T-cell (primary cell): ENCODE results near the gene ASB4. TPM values are rescaled to one million over a fixed set of nuclear protein-coding genes. Genes with fewer than 3 reads are reported as not detected.

Experiments
- ATAC-seq, 4 experiments: fragments of 200-7000 bp in 3 of 4; fragments of 150-1000 bp in 1 of 4; cut with Tn5 transposase; replicated peaks in 1 of 4; 1 replicate in 3 of 4; 2 replicates in 1 of 4; pipeline ENCODE4 v1.10.0; 2021; ENCODE audit warnings: moderate library complexity in 3 of 4, mild to moderate bottlenecking in 2 of 4, moderate number of reproducible peaks in 1 of 4
- CTCF ChIA-PET, 2 donors: fragments of 300-600 bp; sonication (Branson Sonifier 250); formaldehyde crosslinking; loops; one replicate each; lab custom pipeline; 2022; ENCODE audit warnings: antibody characterized with exemption in 2 of 2; lab: Charles Lee
- POLR2A ChIA-PET, 2 donors: fragments of 300-600 bp; sonication (Branson Sonifier 250); formaldehyde crosslinking; loops; one replicate each; lab custom pipeline; 2022; ENCODE audit warnings: antibody characterized with exemption in 2 of 2; lab: Charles Lee
- DNase-seq, 35 experiments: peaks; one replicate each; pipeline versions ENCODE4 v3.0.0 to v3.0.0-alpha.2; 2013 to 2023
- H3K27ac ChIP-seq: one replicate; pipeline ENCODE4 v1.5.1; 2013; ENCODE audit warnings: low read length
- H3K27me3 ChIP-seq, 2 experiments: replicated peaks in 1 of 2; 1 replicate in 1 of 2; 2 replicates in 1 of 2; pipeline versions ENCODE4 v1.6.1 to v1.7.0; 2013; ENCODE audit warnings: low read length in 1 of 2, mixed read lengths in 1 of 2; ENCODE audit not compliant: control insufficient read depth in 2 of 2, insufficient read depth in 2 of 2; ENCODE audit errors: extremely low read depth in 1 of 2
- H3K36me3 ChIP-seq, 2 donors: 1 replicate in 1 of 2; 2 replicates in 1 of 2; pipeline versions ENCODE4 v1.6.1 to v1.7.0; 2013; ENCODE audit warnings: low read length in 1 of 2; ENCODE audit not compliant: control insufficient read depth in 2 of 2, insufficient read depth in 1 of 2; ENCODE audit errors: extremely low read depth in 1 of 2
- H3K4me1 ChIP-seq, 2 experiments: 1 replicate in 1 of 2; 2 replicates in 1 of 2; pipeline versions ENCODE4 v1.6.1 to v1.7.0; 2013; ENCODE audit warnings: low read length in 2 of 2, mixed read lengths in 1 of 2; ENCODE audit not compliant: insufficient read depth in 2 of 2, control insufficient read depth in 1 of 2; ENCODE audit errors: extremely low read depth in 1 of 2
- H3K4me3 ChIP-seq, 2 donors: 1 replicate in 1 of 2; 2 replicates in 1 of 2; pipeline versions ENCODE4 v1.5.1 to v1.7.0; 2013; ENCODE audit warnings: mild to moderate bottlenecking in 2 of 2, low read length in 1 of 2, moderate library complexity in 1 of 2; ENCODE audit not compliant: control insufficient read depth in 1 of 2; ENCODE audit errors: extremely low read depth in 1 of 2
- H3K9me3 ChIP-seq: 2 replicates; pipeline ENCODE4 v1.7.0; 2013
- H3K27ac Mint-ChIP-seq, 2 donors: one replicate each; pipeline ENCODE4 v1.8.0; 2020 to 2021; ENCODE audit warnings: mild to moderate bottlenecking in 2 of 2, mixed read lengths in 2 of 2
- H3K27me3 Mint-ChIP-seq, 2 donors: one replicate each; pipeline ENCODE4 v1.8.0; 2021 to 2022; ENCODE audit warnings: mixed read lengths in 2 of 2
- H3K36me3 Mint-ChIP-seq: one replicate; pipeline ENCODE4 v1.8.0; 2021; ENCODE audit warnings: mixed read lengths
- H3K4me1 Mint-ChIP-seq, 3 donors: one replicate each; pipeline ENCODE4 v1.8.0; 2020 to 2022; ENCODE audit warnings: mixed read lengths in 3 of 3, mild to moderate bottlenecking in 1 of 3
- H3K4me3 Mint-ChIP-seq, 3 donors: one replicate each; pipeline ENCODE4 v1.8.0; 2020 to 2022; ENCODE audit warnings: mild to moderate bottlenecking in 3 of 3, mixed read lengths in 3 of 3, moderate library complexity in 3 of 3
- H3K9me3 Mint-ChIP-seq, 3 donors: one replicate each; pipeline ENCODE4 v1.8.0; 2020 to 2022; ENCODE audit warnings: mixed read lengths in 3 of 3
- WGBS: methylation state at CpG from one replicate; pipeline ENCODE4 v1.1.5; 2013; ENCODE audit warnings: missing lambda C conversion rate; ENCODE audit not compliant: insufficient coverage; 5-methylcytosine and 5-hydroxymethylcytosine counted together
- total RNA-seq, 35 experiments: library from RNA in 6 of 35; stranded (reverse) in 6 of 35; fragments of 120-200 nt in 1 of 35; gene quantifications; one replicate each; pipeline versions ENCODE4 v1.2.1 to v1.2.4 and lab custom pipeline; 2013 to 2026

Gene ASB4
- total RNA-seq, 5 donors from 2014 or later (not counting 1 experiment from before 2014, with no cell fraction given) = 0.09 TPM; not detected in 4

GRCh38 chr7:95545007-95545615, 59.4 kb downstream of the ASB4 start:
- POLR2A ChIA-PET = no interaction called here
- H3K4me1 Mint-ChIP-seq = no peaks in the 10 kb centered on the region
- H3K27ac Mint-ChIP-seq = no peak overlapping the region
- no peaks in the 10 kb centered on the region for H3K36me3 Mint-ChIP-seq
- DNase-seq (no peak), ATAC-seq (no peak)
- H3K27me3 ChIP-seq = no peaks in the 10 kb centered on the region
- no peaks in the 10 kb centered on the region for H3K36me3 ChIP-seq
- H3K4me1 ChIP-seq = no peaks in the 10 kb centered on the region
- no peak overlapping the region for H3K27ac ChIP-seq
- H3K9me3 Mint-ChIP-seq = no peaks in the 10 kb centered on the region
- H3K27me3 Mint-ChIP-seq = peaks cover 0 to 5% of the 10 kb centered on the region in 2 donors
- no peak overlapping the region for H3K4me3 Mint-ChIP-seq
- H3K4me3 ChIP-seq = no peak overlapping the region
- H3K9me3 ChIP-seq = no peaks in the 10 kb centered on the region
- WGBS = no CpG with 5 or more reads among the region's 3 CpGs
- CTCF ChIA-PET = no interaction called here

DNA sequence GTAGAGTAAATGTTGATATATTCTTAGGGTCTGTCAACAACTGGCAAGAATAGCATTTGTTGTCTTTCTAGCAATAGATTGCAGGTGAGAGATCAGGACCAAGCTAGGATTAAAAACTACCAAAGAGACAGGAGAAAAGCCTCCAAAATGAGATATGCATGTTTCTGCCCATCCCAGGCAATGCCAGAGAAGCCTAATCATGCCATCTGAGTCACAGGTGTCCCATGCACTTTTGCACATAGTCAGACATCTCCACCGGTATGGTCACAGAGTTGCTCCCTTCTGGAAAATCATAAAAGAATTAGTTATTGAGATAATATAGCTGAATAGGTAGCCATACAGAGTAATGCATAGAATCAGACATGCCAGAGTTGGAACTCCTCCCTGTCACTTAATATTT, 59.9 kb downstream of the ASB4 start:
- DNase-seq = no peak
- no peaks in the 10 kb centered on the region for H3K4me1 Mint-ChIP-seq
- Histone ChIP-seq H3K27ac (no peak overlapping the region), H3K27me3 (no peaks in the 10 kb centered on the region), H3K36me3 (no peaks in the 10 kb centered on the region), H3K4me1 (no peaks in the 10 kb centered on the region), H3K9me3 (no peaks in the 10 kb centered on the region), H3K4me3 (no peak overlapping the region)
- no peaks in the 10 kb centered on the region for H3K9me3 Mint-ChIP-seq
- H3K4me3 Mint-ChIP-seq = no peak overlapping the region
- H3K36me3 Mint-ChIP-seq = no peaks in the 10 kb centered on the region
- no peaks in the 10 kb centered on the region for H3K27me3 Mint-ChIP-seq
- no peak overlapping the region for H3K27ac Mint-ChIP-seq
- WGBS = no CpG with 5 or more reads among the region's 1 CpG
- ChIA-PET CTCF (no interaction called here), POLR2A (no interaction called here)
- ATAC-seq = no peak

GRCh38 chr7:95546647-95547046, 60.9 kb downstream of the ASB4 start:
- Histone ChIP-seq H3K27ac (no peak overlapping the region), H3K36me3 (no peaks in the 10 kb centered on the region), H3K9me3 (no peaks in the 10 kb centered on the region), H3K4me1 (no peaks in the 10 kb centered on the region), H3K27me3 (peaks cover 0 to 3% of the 10 kb centered on the region in 2 experiments), H3K4me3 (no peak overlapping the region)
- no peak overlapping the region for H3K27ac Mint-ChIP-seq
- ChIA-PET CTCF (no interaction called here), POLR2A (no interaction called here)
- no peak overlapping the region for H3K4me3 Mint-ChIP-seq
- H3K27me3 Mint-ChIP-seq = no peaks in the 10 kb centered on the region
- H3K9me3 Mint-ChIP-seq = no peaks in the 10 kb centered on the region
- no CpG with 5 or more reads among the region's 4 CpGs for WGBS
- no peaks in the 10 kb centered on the region for H3K36me3 Mint-ChIP-seq
- ATAC-seq = no peak
- no peak for DNase-seq
- H3K4me1 Mint-ChIP-seq = no peaks in the 10 kb centered on the region

DNA sequence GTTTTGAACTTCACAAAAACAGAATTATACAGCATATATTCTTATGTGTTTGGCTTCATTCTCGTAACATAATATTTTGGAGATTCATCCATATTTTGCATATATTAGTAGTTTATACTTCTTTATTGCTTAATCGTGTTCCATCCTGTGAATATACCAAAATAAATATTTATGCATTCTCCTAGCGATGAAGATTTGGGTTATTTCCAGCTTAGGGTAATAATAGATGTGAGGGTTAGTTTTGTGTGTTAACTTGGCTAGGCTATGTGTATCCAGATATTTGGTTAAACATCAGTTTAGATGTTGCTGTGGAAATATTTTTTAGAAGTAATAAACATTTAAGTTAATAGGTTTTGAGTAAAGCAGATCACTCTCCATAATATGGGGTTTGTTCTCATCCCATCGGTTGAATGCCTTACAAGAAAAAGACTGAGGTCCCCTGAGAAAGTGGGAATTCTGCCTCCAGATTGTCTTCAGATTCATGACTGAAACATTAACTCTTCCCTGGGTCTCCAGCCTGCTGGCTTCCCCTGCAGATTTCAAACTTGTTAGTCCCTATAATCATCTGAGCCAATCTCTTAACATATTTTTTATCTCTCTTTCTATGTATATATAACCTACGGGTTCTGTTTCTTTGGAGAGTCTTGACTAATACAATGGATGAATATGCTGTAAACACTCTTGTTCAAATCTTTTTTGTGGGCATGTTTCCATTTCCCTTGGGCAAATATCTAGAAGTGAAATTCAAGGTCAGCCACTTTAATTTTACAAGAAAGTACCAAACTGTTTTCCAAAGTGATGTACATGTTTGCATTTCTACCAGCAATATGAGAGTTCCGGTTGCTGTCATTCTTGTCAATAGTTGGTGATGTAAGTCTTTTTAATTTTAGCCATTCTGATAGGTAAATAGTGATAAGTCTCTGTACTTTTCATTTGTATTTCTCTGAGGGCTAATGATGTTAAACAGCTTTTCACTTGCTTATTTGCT, 61.9 kb downstream of the ASB4 start:
- H3K9me3 Mint-ChIP-seq = no peaks in the 10 kb centered on the region
- no peaks in the 10 kb centered on the region for H3K4me1 ChIP-seq
- DNase-seq (no peak), ATAC-seq (no peak)
- no peak overlapping the region for H3K4me3 Mint-ChIP-seq
- H3K27me3 ChIP-seq = peaks cover 0 to 3% of the 10 kb centered on the region in 2 experiments
- H3K9me3 ChIP-seq = no peaks in the 10 kb centered on the region
- no peak overlapping the region for H3K4me3 ChIP-seq
- CTCF ChIA-PET = no interaction called here
- no peaks in the 10 kb centered on the region for H3K36me3 Mint-ChIP-seq
- 100% methylated on average over 1 of the region's 6 CpGs for WGBS
- no peaks in the 10 kb centered on the region for H3K27me3 Mint-ChIP-seq
- no peak overlapping the region for H3K27ac Mint-ChIP-seq
- H3K27ac ChIP-seq = no peak overlapping the region
- POLR2A ChIA-PET = no interaction called here
- no peaks in the 10 kb centered on the region for H3K4me1 Mint-ChIP-seq
- no peaks in the 10 kb centered on the region for H3K36me3 ChIP-seq

DNA sequence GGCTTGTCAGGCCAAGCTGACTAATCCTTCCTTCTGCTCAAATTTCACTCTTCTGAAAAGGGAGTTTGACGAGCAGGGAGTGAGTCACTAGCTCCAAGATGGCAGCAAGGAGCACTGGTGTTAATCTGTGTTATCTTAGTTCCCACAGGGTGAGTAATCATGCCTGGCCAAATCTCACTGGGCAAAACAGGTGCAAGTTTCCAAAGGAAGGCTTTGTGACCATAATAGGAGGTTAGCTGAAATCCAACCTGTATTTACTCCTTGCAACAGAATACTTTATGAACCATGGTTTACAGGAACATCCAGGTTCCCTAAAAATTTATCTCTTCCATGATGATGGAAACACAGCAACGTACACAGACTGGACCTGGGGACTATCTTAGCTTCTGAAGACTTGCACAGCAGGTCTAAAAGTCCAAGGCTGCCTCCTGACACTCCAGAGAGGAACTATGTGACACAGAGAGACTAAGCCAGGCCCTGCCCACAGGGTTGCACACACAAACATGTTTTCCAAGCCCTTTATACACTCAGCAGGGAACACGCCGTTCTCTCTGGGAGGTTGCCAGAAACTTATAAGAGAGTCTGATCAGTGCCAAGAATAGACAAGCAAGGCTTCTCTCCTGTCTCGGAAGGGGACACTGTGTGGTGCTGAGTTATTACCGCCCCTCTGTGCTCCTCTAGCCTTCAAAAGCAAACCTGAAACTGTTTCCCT, 64.2 kb downstream of the ASB4 start:
- POLR2A ChIA-PET = no interaction called here
- H3K27ac Mint-ChIP-seq = no peak overlapping the region
- Histone ChIP-seq H3K9me3 (no peaks in the 10 kb centered on the region), H3K36me3 (no peaks in the 10 kb centered on the region), H3K4me1 (no peaks in the 10 kb centered on the region), H3K4me3 (no peak overlapping the region), H3K27ac (no peak overlapping the region), H3K27me3 (peaks cover 0 to 3% of the 10 kb centered on the region in 2 experiments)
- ATAC-seq (no peak), DNase-seq (no peak)
- peaks cover 0 to 6% of the 10 kb centered on the region in 2 donors for H3K27me3 Mint-ChIP-seq
- CTCF ChIA-PET = no interaction called here
- no peaks in the 10 kb centered on the region for H3K4me1 Mint-ChIP-seq
- 56% methylated on average over 1 of the region's 6 CpGs for WGBS
- H3K9me3 Mint-ChIP-seq = no peaks in the 10 kb centered on the region
- no peak overlapping the region for H3K4me3 Mint-ChIP-seq
- no peaks in the 10 kb centered on the region for H3K36me3 Mint-ChIP-seq

DNA sequence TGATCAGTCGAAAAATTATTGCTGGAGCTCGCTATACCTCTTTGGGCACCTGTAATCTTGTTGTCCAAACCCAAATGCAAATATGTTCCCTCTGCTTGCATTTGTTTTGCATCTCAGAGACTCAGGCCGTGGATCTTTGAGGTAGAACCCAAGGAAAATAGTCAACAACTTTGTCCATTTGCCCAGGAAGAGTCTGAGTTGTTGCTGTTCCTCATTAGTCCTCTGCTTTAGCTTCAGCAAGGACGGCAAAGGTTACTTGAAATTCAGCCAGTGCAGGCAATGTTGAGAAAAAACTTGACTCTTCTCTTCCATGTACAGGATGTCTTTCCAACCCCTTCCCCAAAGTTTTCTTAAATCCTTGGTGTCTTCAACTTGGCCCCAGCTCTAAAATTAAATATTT, 64.8 kb downstream of the ASB4 start:
- no peak overlapping the region for H3K27ac ChIP-seq
- ChIA-PET CTCF (no interaction called here), POLR2A (no interaction called here)
- H3K36me3 ChIP-seq = no peaks in the 10 kb centered on the region
- DNase-seq (no peak), ATAC-seq (no peak)
- no peaks in the 10 kb centered on the region for H3K9me3 ChIP-seq
- H3K9me3 Mint-ChIP-seq = no peaks in the 10 kb centered on the region
- H3K27ac Mint-ChIP-seq = no peak overlapping the region
- peaks cover 0 to 6% of the 10 kb centered on the region in 2 donors for H3K27me3 Mint-ChIP-seq
- no peak overlapping the region for H3K4me3 ChIP-seq
- 52% methylated on average over 4 of the region's 4 CpGs for whole genome bisulfite sequencing
- no peaks in the 10 kb centered on the region for H3K36me3 Mint-ChIP-seq
- H3K4me1 ChIP-seq = no peaks in the 10 kb centered on the region
- no peak overlapping the region for H3K4me3 Mint-ChIP-seq
- no peaks in the 10 kb centered on the region for H3K4me1 Mint-ChIP-seq
- peaks cover 0 to 3% of the 10 kb centered on the region in 2 experiments for H3K27me3 ChIP-seq
